HepG2 (cell line): ENCODE measurements around the gene SLC34A3. TPM values are rescaled to one million over a fixed set of nuclear protein-coding genes. Genes with fewer than 3 reads are reported as not detected.

Experiments used
- ATF4 ChIP-seq, 2 experiments: fragments of 450-650 bp in 1 of 2; sonication (generic) in 1 of 2; formaldehyde crosslinking; IDR thresholded peaks; 2 replicates each; pipeline versions ENCODE4 v1.5.0 to v1.8.0; 2020 to 2022; ENCODE audit warnings: mild to moderate bottlenecking in 1 of 2, missing genetic modification reagents in 1 of 2
- BORCS8-MEF2B ChIP-seq: sonication (generic); formaldehyde crosslinking; IDR thresholded peaks from 2 replicates; pipeline ENCODE4 v1.8.0; 2022; ENCODE audit warnings: mild to moderate bottlenecking, missing genetic modification reagents
- E2F1 ChIP-seq: sonication (generic); formaldehyde crosslinking; IDR thresholded peaks from 2 replicates; pipeline ENCODE4 v1.5.0; 2020; ENCODE audit warnings: missing genetic modification reagents
- GATAD1 ChIP-seq: IDR thresholded peaks from 2 replicates; pipeline ENCODE4 v1.6.1; 2016; ENCODE audit warnings: missing genetic modification reagents, missing compliant biosample characterization
- HDAC6 ChIP-seq: fragments of 200-600 bp; sonication (generic); IDR thresholded peaks from 2 replicates; pipeline ENCODE4 v1.7.0; 2017; ENCODE audit warnings: mild to moderate bottlenecking, antibody characterized with exemption, low read length, low read depth
- HNRNPH1 ChIP-seq: fragments of 200-400 bp; formaldehyde crosslinking; optimal IDR thresholded peaks from 2 replicates; pipeline ENCODE3; 2017; ENCODE audit warnings: mild to moderate bottlenecking, low read depth, low read length
- IRX3 ChIP-seq: sonication (generic); formaldehyde crosslinking; IDR thresholded peaks from 2 replicates; pipeline ENCODE4 v1.8.1; 2023; ENCODE audit warnings: mild to moderate bottlenecking, low read depth, missing genetic modification reagents, borderline replicate concordance
- KDM5B ChIP-seq: sonication (generic); formaldehyde crosslinking; IDR thresholded peaks from 2 replicates; pipeline ENCODE4 v1.4.0; 2020; ENCODE audit warnings: missing genetic modification reagents, mild to moderate bottlenecking, borderline replicate concordance
- KLF16 ChIP-seq, 2 experiments: sonication (generic) in 1 of 2; formaldehyde crosslinking in 1 of 2; IDR thresholded peaks; 2 replicates each; pipeline versions ENCODE4 v1.6.1 to v1.8.0; 2016 to 2023; ENCODE audit warnings: missing genetic modification reagents in 2 of 2, missing compliant biosample characterization in 1 of 2
- NBN ChIP-seq: fragments of 450-650 bp; conservative IDR thresholded peaks from 2 replicates; pipeline ENCODE4 v1.6.1; 2017
- PHF20 ChIP-seq: sonication (generic); formaldehyde crosslinking; IDR thresholded peaks from 2 replicates; pipeline ENCODE4 v1.5.0; 2020; ENCODE audit warnings: mild to moderate bottlenecking, missing genetic modification reagents
- RAD51 ChIP-seq: fragments of 450-650 bp; IDR thresholded peaks from 2 replicates; pipeline ENCODE4 v1.6.1; 2016; ENCODE audit warnings: borderline replicate concordance
- RELA ChIP-seq: sonication (generic); formaldehyde crosslinking; IDR thresholded peaks from 2 replicates; pipeline ENCODE4 v1.4.0; 2020; ENCODE audit warnings: missing genetic modification reagents
- RXRA ChIP-seq: sonication (generic); formaldehyde crosslinking; IDR thresholded peaks from 2 replicates; pipeline ENCODE4 v1.5.1; 2020; ENCODE audit warnings: missing genetic modification reagents
- SAP130 ChIP-seq: IDR thresholded peaks from 2 replicates; pipeline ENCODE4 v1.6.1; 2016; ENCODE audit warnings: low read depth
- SCMH1 ChIP-seq: sonication (generic); formaldehyde crosslinking; IDR thresholded peaks from 2 replicates; pipeline ENCODE4 v1.9.0; 2021; ENCODE audit warnings: missing genetic modification reagents, mild to moderate bottlenecking, borderline replicate concordance
- SKI ChIP-seq: fragments of 450-650 bp; IDR thresholded peaks from one replicate; pipeline ENCODE4 v1.6.1; 2018; ENCODE audit warnings: mild to moderate bottlenecking; ENCODE audit not compliant: partially characterized antibody
- SP5 ChIP-seq: IDR thresholded peaks from 2 replicates; pipeline ENCODE4 v1.6.1; 2016; ENCODE audit warnings: low read depth, borderline replicate concordance
- STAT5B ChIP-seq: sonication (generic); formaldehyde crosslinking; IDR thresholded peaks from 2 replicates; pipeline ENCODE4 v1.4.0; 2020; ENCODE audit warnings: missing genetic modification reagents
- ZBTB46 ChIP-seq: sonication (generic); formaldehyde crosslinking; IDR thresholded peaks from 2 replicates; pipeline ENCODE4 v1.4.0; 2020; ENCODE audit warnings: mild to moderate bottlenecking, missing genetic modification reagents, borderline replicate concordance
- ZFP37 ChIP-seq: sonication (generic); formaldehyde crosslinking; IDR thresholded peaks from 2 replicates; pipeline ENCODE4 v1.4.0; 2020; ENCODE audit warnings: missing genetic modification reagents, borderline replicate concordance
- ZFP62 ChIP-seq: sonication (generic); formaldehyde crosslinking; IDR thresholded peaks from 2 replicates; pipeline ENCODE4 v1.4.0; 2020; ENCODE audit warnings: missing genetic modification reagents
- ZNF333 ChIP-seq: sonication (generic); formaldehyde crosslinking; IDR thresholded peaks from 2 replicates; pipeline ENCODE4 v1.4.0; 2020; ENCODE audit warnings: mild to moderate bottlenecking, missing genetic modification reagents, borderline replicate concordance
- ZNF382 ChIP-seq: sonication (generic); formaldehyde crosslinking; IDR thresholded peaks from 2 replicates; pipeline ENCODE4 v1.5.0; 2020; ENCODE audit warnings: missing genetic modification reagents, mild to moderate bottlenecking, borderline replicate concordance
- ZNF496 ChIP-seq: sonication (generic); formaldehyde crosslinking; IDR thresholded peaks from 2 replicates; pipeline ENCODE4 v1.8.1; 2023; ENCODE audit warnings: mild to moderate bottlenecking, moderate library complexity, missing genetic modification reagents; ENCODE audit not compliant: insufficient replicate concordance
- ZNF530 ChIP-seq: sonication (generic); formaldehyde crosslinking; IDR thresholded peaks from 2 replicates; pipeline ENCODE4 v1.5.0; 2020; ENCODE audit warnings: low read depth, mild to moderate bottlenecking, missing genetic modification reagents
- ZNF607 ChIP-seq: sonication (generic); formaldehyde crosslinking; IDR thresholded peaks from 2 replicates; pipeline ENCODE4 v1.5.1; 2020; ENCODE audit warnings: missing genetic modification reagents, mild to moderate bottlenecking, borderline replicate concordance
- ZNF781 ChIP-seq: sonication (generic); formaldehyde crosslinking; IDR thresholded peaks from 2 replicates; pipeline ENCODE4 v1.5.1; 2020; ENCODE audit warnings: borderline replicate concordance, mild to moderate bottlenecking, missing genetic modification reagents; ENCODE audit errors: not compliant biosample characterization
- polyA plus RNA-seq, 8 experiments: library from polyadenylated mRNA; depleted of rRNA in 3 of 8; stranded (reverse) in 7 of 8; unstranded in 1 of 8; fragments of >200 nt; fragmentation: Illumina TruSeq in 4 of 8; extraction: Trizol in 4 of 8; gene quantifications; 2 replicates each; pipeline versions ENCODE4 v1.2.1 to v1.2.3, GENCODE V29; 2011 to 2016; ENCODE audit warnings: low read depth in 4 of 8, missing spikeins in 1 of 8, mixed read lengths in 1 of 8; ENCODE audit not compliant: insufficient read depth in 1 of 8
- total RNA-seq, 5 experiments: library from RNA; depleted of rRNA; stranded (reverse); fragments of >200 nt; fragmentation: Illumina TruSeq; extraction: Trizol; gene quantifications; 2 replicates each; pipeline ENCODE4 v1.2.3, GENCODE V29; 2016; ENCODE audit warnings: low read depth in 1 of 5

Gene SLC34A3
- total and polyA plus RNA-seq, 2 of the 13 experiments (the other 11 are each of a cell fraction or from before 2014, with no cell fraction given) = 0.07 to 1.0 TPM

GRCh38 chr9:137217276-137218211, 13.2 kb upstream of the SLC34A3 start (continued):
- TF ChIP-seq ZBTB46 (CRISPR knock-in tag) (no peak), ZNF496 (no peak), E2F1 (no peak), ZNF781 (CRISPR knock-in tag) (no peak), ZFP37 (CRISPR knock-in tag) (no peak), RELA (CRISPR knock-in tag) (no peak), RXRA (no peak; the same call in 1 of the 2 replicates), SCMH1 (CRISPR knock-in tag) (no peak), STAT5B (CRISPR knock-in tag) (no peak), ZNF607 (CRISPR knock-in tag) (peak; percentile 63; the same call in 1 of the 2 replicates), ZNF530 (no peak), KLF16 (CRISPR knock-in tag; IDR thresholded peaks at IDR 0.05) (no peak), NBN (no peak), BORCS8-MEF2B (peak; percentile 58), ATF4 (CRISPR knock-in tag; IDR thresholded peaks at IDR 0.05) (no peak), ZNF333 (CRISPR knock-in tag) (no peak), HDAC6 (no peak), HNRNPH1 (no peak), ZNF382 (CRISPR knock-in tag) (no peak), RAD51 (no peak), SAP130 (peak; percentile 89), SKI (no peak), SP5 (CRISPR knock-in tag) (peak; percentile 86), GATAD1 (CRISPR knock-in tag) (peak; percentile 74), KDM5B (CRISPR knock-in tag) (peak; percentile 14; the same call in 1 of the 2 replicates), ZFP62 (CRISPR knock-in tag) (no peak), PHF20 (CRISPR knock-in tag) (peak; percentile 60), IRX3 (no peak)
